GM21786 (cell line): ENCODE results near the gene RAB10.
"Not testable (repeated sequence)": the region's sequence is repeated elsewhere in the genome, so short reads cannot be mapped to it uniquely, and the experiment has no call there.

Source experiments
- ATAC-seq: cut with Tn5 transposase; IDR thresholded peaks from one replicate; pipeline ENCODE4 v1.9.1; 2021; ENCODE audit not compliant: unreplicated experiment

The RAB10 gene

GRCh38 chr2:26144953-26145680 lies 111.2 kb downstream of the RAB10 start:
- no peak for ATAC-seq

- ATAC-seq, result no peak
Observed at GRCh38 chr2:26148501-26148900, 114.6 kb downstream of the RAB10 start.

- no peak for ATAC-seq
Observed at GRCh38 chr2:26150243-26150642, 116.4 kb downstream of the RAB10 start.

GRCh38 chr2:26157580-26157979 lies 123.7 kb downstream of the RAB10 start:
- ATAC-seq, result no peak

- ATAC-seq, result no peak
Observed at GRCh38 chr2:26161926-26162325, 128.0 kb downstream of the RAB10 start.

DNA sequence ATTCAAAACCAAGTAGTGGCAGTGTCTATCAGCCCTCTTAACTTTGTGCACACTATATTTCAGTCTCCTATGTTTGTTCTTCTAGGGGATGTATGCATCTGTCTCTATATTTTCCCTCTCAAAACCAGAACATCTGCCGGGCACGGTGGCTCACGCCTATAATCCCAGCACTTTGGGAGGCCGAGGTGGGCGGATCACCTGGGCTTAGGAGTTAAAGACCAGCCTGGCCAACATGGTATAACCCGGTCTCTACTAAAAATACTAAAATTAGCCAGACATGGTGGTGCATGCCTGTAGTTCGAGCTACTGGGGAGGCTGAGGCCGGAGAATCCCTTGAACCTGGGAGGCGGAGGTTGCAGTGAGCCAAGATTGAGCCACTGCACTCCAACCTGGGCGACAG lies 129.1 kb downstream of the RAB10 start:
- no peak for ATAC-seq

- ATAC-seq, result no peak
Observed at GRCh38 chr2:26164231-26164630, 130.3 kb downstream of the RAB10 start.

DNA sequence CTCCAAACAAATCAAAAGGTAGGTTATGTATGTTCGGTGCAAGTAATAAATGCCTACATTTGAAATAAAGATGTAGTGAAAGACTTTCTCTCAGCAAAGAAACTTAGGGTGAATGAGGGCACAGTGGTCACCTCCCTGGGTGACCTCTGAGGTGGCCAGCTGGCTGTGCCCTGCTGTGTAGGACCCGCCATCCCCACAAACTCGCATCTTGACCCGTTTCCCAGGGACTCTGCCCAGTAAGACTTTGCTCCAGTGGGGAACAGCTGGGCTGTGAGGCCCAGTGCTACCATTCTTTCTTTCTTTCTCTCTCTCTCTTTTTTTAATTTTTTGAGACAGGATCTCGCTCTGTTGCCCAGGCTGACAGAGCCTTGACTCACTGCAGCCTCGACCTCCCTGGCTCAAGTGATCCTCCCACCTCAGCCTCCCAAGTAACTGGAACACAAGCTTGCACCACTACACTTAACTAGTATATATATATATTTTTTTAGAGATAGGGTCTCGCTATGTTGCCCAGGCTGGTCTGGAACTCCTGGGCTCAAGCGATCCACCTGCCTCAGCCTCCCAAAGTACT lies 130.8 kb downstream of the RAB10 start:
- no peak for ATAC-seq

GRCh38 chr2:26165403-26165802 lies 131.5 kb downstream of the RAB10 start:
- no peak for ATAC-seq

- ATAC-seq, result not testable (repeated sequence)
Observed at GRCh38 chr2:26166541-26166940, 132.7 kb downstream of the RAB10 start.

DNA sequence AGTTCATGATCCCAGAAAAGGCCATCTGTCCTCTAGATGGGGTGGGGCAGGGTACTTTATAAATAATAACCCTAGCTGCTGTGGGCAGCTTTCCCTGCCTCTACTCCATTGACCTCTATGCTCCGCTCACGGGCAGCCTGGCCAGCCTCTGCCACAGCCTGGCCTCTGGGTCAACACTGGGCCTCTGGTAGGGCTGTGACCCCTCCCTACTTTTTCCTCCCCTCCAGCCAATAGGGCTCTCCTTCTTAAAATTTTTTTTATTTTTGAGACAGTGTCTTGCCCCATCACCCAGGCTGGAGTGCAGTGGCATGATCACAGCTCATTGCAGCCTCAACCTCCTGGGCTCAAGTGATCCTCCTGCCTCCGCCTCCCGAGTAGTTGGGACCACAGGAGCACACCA lies 134.9 kb downstream of the RAB10 start:
- no peak for ATAC-seq

- no peak for ATAC-seq
Observed at GRCh38 chr2:26169226-26169625, 135.3 kb downstream of the RAB10 start.

DNA sequence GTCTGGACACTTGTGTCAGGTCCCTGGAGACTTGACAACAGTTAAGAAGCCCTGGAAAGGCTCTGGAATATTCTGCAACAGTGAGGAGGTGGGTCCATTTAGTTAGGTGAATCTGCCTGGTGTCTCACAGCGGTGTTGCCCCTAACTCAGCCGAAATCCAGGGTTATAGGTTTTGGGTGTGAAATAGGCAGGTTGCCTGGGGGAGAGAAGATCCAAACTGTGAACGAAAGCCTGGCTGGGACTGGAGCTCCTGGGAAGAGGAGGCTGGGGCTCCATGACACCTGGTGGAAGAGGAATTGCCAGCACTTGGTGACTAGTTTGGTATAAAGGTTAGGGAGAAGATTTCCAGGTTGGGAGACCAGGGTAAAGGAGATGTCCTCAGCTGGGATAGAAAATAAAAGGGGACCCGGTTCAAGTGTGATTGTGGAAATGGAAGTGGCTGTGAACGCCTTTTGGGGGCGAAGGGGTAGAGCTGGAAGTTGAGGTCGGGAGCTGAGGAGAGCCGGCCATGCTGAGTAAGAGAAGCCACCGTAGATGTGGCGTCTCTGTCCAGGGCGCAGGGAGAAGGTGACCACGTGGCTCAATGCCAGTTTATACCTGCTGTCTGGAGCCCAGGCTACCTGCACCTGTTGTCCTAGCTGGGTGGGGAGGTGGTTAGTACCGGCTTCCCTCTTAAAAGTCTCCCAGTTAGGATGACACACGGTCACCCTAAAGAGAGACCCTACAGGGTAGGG lies 136.0 kb downstream of the RAB10 start:
- ATAC-seq, result no peak

DNA sequence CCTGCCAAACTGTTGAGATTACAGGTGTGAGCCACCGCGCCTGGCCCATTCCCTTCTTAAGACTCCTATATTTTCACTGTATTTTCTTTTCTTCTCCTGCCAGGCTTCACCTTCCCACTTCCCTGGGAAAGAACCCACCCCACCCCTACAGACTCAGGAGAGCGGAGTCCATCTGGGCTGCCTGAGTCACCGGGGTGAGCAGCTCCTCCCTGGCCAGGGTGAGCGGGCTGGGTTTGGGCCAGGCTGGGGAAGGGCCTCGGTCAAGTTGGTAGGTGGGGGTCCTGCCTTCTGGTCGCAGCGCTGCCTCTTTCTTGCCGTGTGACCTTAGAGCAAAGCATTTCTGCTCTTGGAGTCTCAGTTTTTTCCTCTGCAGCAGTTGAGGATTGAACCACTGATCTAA lies 136.9 kb downstream of the RAB10 start:
- ATAC-seq, result no peak

DNA sequence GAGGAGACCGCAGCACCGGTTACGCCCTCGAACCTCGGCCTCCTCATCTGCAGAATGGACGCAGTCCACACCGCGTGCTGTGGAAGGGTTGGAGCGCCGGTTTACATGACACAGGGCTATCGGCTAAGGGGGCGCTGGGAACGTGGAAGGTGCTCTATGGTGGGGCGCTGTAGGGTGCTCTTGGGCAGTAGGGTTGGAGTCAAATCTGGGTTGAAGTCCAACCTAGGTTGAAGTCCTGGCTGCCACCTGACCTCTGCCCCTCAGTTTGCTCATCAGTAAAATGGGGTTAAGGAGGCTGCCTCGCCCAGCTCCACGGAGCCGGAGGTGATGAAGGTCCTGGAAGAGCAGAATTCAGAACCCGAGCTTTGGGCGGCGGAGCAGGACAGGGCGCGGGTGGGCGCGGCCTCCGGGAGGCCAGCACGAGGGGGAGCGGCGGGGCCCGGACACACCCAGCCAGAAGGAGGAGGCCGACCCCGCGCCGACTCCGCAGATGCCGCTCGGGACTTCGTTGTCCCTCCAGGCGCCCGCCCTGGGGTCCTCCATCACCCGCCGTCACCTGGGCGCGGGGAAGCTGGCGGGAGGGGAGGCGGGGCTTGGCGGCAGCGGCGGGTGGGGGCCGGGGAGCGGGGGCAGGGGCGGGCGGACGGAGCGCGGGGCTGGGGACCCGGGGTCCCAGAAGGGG lies 138.4 kb downstream of the RAB10 start:
- ATAC-seq, result no peak

- no peak for ATAC-seq
Observed at GRCh38 chr2:26172871-26173775, 139.2 kb downstream of the RAB10 start, which contains the start of gene GAREM2. Gene GAREM2, plus strand, starts transcription at chr2:26173088. Its CDS starts 133 bp downstream, at chr2:26173221.

DNA sequence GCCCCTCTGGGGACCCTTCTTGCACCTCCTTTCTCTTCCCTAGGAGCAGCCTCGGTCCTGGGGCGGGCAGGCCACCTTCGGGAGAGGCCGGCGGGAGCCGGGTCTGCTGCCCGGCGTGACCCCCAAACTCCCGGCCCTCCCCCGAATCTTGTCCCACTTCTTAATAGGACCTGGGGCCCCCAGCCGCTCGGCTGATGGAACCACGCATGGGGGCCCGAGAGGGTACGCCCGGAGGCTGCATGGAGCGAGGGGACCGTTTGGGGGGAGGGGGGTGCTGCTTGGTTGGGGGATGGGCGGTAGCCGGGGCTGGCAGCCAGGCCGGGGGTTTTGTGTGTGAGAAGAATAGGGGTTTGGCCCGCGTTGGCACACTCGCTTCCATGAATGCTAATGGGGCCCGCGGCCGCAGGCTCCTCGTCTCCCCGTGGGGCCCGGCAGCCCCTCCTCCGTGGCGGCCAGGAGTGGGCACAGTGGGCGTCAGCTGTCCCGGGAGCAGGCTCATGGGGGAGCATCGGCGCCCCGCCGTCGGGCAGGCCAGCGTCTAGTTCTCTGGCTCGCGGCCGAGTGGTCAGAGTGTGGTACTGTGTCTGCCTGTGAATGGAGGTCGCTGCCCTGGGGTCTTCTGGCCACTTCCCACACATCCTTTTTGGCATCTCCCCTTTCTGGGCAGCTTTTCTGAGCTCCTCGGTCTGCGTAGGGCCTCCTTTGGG lies 140.0 kb downstream of the RAB10 start:
- no peak for ATAC-seq

DNA sequence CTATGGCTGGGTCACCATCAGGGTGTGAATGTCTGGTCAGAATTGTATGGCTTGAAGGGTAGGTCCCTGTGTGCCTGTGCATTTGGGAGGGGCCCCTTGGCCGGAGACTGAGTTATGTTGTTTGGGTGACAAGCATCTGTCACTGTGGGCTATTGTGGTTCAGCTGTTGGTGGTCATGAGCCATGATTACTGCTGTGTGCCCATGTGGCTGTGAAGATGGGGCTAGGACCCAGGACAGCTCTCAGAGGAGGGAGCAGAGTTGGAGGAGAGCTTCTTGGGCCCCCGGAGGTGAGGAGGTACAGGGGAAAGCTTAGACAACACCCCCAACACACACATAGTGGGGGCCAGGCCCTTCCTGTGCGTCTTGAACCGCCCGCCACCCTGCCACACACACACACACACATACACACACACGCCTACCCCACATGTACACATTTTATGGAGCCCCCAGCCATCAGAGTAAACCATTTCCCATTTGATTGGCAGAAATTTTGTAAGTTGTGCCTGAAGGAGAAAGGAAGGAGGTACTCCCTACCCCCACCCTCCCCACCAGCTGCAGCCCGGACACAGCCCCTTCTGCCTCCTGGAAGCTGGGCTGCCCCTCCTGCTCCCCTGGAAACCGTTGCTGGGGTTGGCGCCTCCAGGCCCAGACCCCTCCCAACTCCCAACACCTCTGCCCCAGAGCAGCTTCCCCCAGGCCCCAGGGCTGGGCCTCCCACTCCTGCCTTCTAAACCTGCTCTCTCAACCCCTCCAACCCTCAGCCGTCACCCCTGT lies 141.0 kb downstream of the RAB10 start:
- ATAC-seq, result no peak
